PC-3 (cell line): ENCODE measurements around the gene LRRC7. TPM values are rescaled to one million over a fixed set of nuclear protein-coding genes. Genes with fewer than 3 reads are reported as not detected.

Source experiments
- ATAC-seq: fragments of 200-7000 bp; cut with Tn5 transposase; 2 replicates; pipeline ENCODE4 v1.9.1; 2020; ENCODE audit warnings: mild to moderate bottlenecking, moderate library complexity
- BruUV-seq: library from RNA; stranded (reverse); fragments of 400-500 nt; replicated peaks from 2 replicates; lab custom pipeline; 2021; lab: Mats Ljungman, UMichigan
- CTCF ChIA-PET: fragments of 300-600 bp; sonication (Branson Sonifier 250); formaldehyde crosslinking; loops from one replicate; lab custom pipeline; 2022; ENCODE audit warnings: antibody characterized with exemption; lab: Charles Lee
- POLR2A ChIA-PET: fragments of 300-600 bp; sonication (Branson Sonifier 250); formaldehyde crosslinking; loops from one replicate; lab custom pipeline; 2022; ENCODE audit warnings: antibody characterized with exemption; ENCODE audit not compliant: unreplicated experiment; lab: Charles Lee
- DNase-seq: peaks from one replicate; pipeline ENCODE4 v3.0.0-alpha.2; 2015
- H2AFZ ChIP-seq: fragments of 300-600 bp; sonication (generic); 2 replicates; pipeline ENCODE4 v1.6.0; 2016; ENCODE audit warnings: antibody characterized with exemption, low read length
- H3F3A ChIP-seq: fragments of 300-600 bp; sonication (generic); one replicate; pipeline ENCODE4 v1.6.0; 2017; ENCODE audit warnings: antibody characterized with exemption, low read length, control low read depth, mild to moderate bottlenecking; ENCODE audit not compliant: unreplicated experiment
- H3K27ac ChIP-seq: fragments of 300-600 bp; sonication (generic); 2 replicates; pipeline ENCODE4 v1.5.1; 2016; ENCODE audit warnings: mild to moderate bottlenecking, low read length
- H3K27me3 ChIP-seq: fragments of 300-600 bp; sonication (generic); 2 replicates; pipeline ENCODE4 v1.6.1; 2016; ENCODE audit warnings: low read length, mixed read lengths
- H3K36me3 ChIP-seq: fragments of 300-600 bp; sonication (generic); 2 replicates; pipeline ENCODE4 v1.6.1; 2016; ENCODE audit warnings: low read depth, mixed run types, low read length, mixed read lengths
- H3K4me1 ChIP-seq: fragments of 300-600 bp; sonication (generic); 2 replicates; pipeline ENCODE4 v1.5.1; 2016; ENCODE audit warnings: low read length; ENCODE audit not compliant: insufficient read depth
- H3K4me2 ChIP-seq: fragments of 300-600 bp; sonication (generic); 2 replicates; pipeline ENCODE4 v1.6.0; 2016; ENCODE audit warnings: low read length
- H3K4me3 ChIP-seq: fragments of 300-600 bp; sonication (generic); 2 replicates; pipeline ENCODE4 v1.5.1; 2016; ENCODE audit warnings: mild to moderate bottlenecking, low read length, mixed read lengths
- H3K79me2 ChIP-seq: fragments of 300-600 bp; sonication (generic); 2 replicates; pipeline ENCODE4 v1.6.1; 2017; ENCODE audit warnings: low read length, mixed read lengths
- H3K9ac ChIP-seq: fragments of 300-600 bp; sonication (generic); 2 replicates; pipeline ENCODE4 v1.6.0; 2016; ENCODE audit warnings: mild to moderate bottlenecking, low read length
- H3K9me2 ChIP-seq: fragments of 300-600 bp; sonication (generic); replicated peaks from 2 replicates; pipeline ENCODE4 v1.6.1; 2016; ENCODE audit warnings: mixed run types, low read length, mixed read lengths
- H3K9me3 ChIP-seq: fragments of 300-600 bp; sonication (generic); 2 replicates; pipeline ENCODE4 v1.6.1; 2016; ENCODE audit warnings: low read length, mixed read lengths
- H4K20me1 ChIP-seq: fragments of 300-600 bp; sonication (generic); 2 replicates; pipeline ENCODE4 v1.6.1; 2016; ENCODE audit warnings: low read length, mixed read lengths
- EZH2 ChIP-seq: fragments of 300-600 bp; sonication (generic); IDR thresholded peaks from one replicate; pipeline ENCODE4 v1.6.1; 2017; ENCODE audit warnings: antibody characterized with exemption, mild to moderate bottlenecking, low read length; ENCODE audit not compliant: unreplicated experiment
- EZH2phosphoT487 ChIP-seq: fragments of 300-600 bp; sonication (generic); IDR thresholded peaks from 2 replicates; pipeline ENCODE4 v1.6.1; 2018; ENCODE audit warnings: mild to moderate bottlenecking, antibody characterized with exemption, low read length, borderline replicate concordance
- intact Hi-C: fragments of 100-400 bp; cut with micrococcal nuclease; formaldehyde crosslinking; loops from 2 replicates; pipeline ENCODE4 v1.9.0; 2023
- total RNA-seq: library from RNA; depleted of rRNA; stranded (reverse); fragments of >200 nt; gene quantifications from 2 replicates; pipeline ENCODE4 v1.2.3, GENCODE V29; 2014
- TF ChIP-seq, protein P1 (sequence below): fragments of 300-600 bp; sonication (generic); conservative IDR thresholded peaks from 2 replicates; pipeline ENCODE4 v1.5.1; 2017; ENCODE audit warnings: antibody characterized with exemption, low read depth, mild to moderate bottlenecking, low read length

Gene LRRC7
- total RNA-seq, 1 experiment from 2014 or later: 0.04 TPM

- H3K27me3 ChIP-seq: peaks cover 6% of the 10 kb centered on the region; the same call in 1 of the 2 replicates
- no peaks in the 10 kb centered on the region for H3K79me2 ChIP-seq
- H3K9me3 ChIP-seq: no peaks in the 10 kb centered on the region
- DNase-seq: no peak
- H2AFZ ChIP-seq: no peak overlapping the region
- ChIA-PET CTCF (no interaction called here), POLR2A (no interaction called here)
- H4K20me1 ChIP-seq: no peaks in the 10 kb centered on the region
- intact Hi-C loops: no loop called here
- H3K4me1 ChIP-seq: no peaks in the 10 kb centered on the region
- H3K36me3 ChIP-seq: no peaks in the 10 kb centered on the region
- H3F3A ChIP-seq: no peaks in the 10 kb centered on the region
- no TSS peak for BruUV-seq
- H3K9ac ChIP-seq: no peak overlapping the region
- TF ChIP-seq EZH2phosphoT487: no peak
- TF ChIP-seq EZH2: no peak
- TF ChIP-seq, protein P1, sequence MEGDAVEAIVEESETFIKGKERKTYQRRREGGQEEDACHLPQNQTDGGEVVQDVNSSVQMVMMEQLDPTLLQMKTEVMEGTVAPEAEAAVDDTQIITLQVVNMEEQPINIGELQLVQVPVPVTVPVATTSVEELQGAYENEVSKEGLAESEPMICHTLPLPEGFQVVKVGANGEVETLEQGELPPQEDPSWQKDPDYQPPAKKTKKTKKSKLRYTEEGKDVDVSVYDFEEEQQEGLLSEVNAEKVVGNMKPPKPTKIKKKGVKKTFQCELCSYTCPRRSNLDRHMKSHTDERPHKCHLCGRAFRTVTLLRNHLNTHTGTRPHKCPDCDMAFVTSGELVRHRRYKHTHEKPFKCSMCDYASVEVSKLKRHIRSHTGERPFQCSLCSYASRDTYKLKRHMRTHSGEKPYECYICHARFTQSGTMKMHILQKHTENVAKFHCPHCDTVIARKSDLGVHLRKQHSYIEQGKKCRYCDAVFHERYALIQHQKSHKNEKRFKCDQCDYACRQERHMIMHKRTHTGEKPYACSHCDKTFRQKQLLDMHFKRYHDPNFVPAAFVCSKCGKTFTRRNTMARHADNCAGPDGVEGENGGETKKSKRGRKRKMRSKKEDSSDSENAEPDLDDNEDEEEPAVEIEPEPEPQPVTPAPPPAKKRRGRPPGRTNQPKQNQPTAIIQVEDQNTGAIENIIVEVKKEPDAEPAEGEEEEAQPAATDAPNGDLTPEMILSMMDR: no peak
- H3K9me2 ChIP-seq: no peaks in the 10 kb centered on the region
- no peak overlapping the region for H3K4me3 ChIP-seq
- no peak overlapping the region for H3K4me2 ChIP-seq
- no peak overlapping the region for H3K27ac ChIP-seq
- no peak for ATAC-seq
These were observed 496.1 kb downstream of the LRRC7 start for GRCh38 chr1:70063861-70064260.

DNA sequence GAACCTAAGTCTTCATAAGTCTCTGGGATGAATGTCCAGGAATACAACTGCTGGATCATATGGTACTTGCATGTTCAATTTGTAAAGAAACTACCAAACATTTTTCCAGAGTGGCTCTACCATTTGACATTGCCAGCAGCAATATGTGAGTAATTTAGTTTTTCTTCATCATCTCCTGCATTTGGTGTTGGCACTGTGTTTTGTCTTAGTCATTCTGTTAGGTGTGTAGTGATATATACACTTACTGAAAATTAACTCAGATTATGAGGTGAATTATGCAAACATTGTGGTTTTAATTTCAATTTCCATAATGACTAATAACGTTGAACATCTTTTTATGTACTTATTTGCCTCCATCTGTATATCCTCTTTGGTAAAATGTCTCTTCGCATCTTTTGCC, 499.0 kb downstream of the LRRC7 start:
- H3K27me3 ChIP-seq: 0 out of 2 replicates have a peak, but pooled peaks cover 3% of the 10 kb centered on the region
- intact Hi-C loops: no loop called here
- H3F3A ChIP-seq: no peaks in the 10 kb centered on the region
- ChIA-PET POLR2A (no interaction called here), CTCF (no interaction called here)
- H3K4me1 ChIP-seq: no peaks in the 10 kb centered on the region
- H2AFZ ChIP-seq: no peak overlapping the region
- no peak overlapping the region for H3K4me2 ChIP-seq
- no peak overlapping the region for H3K9ac ChIP-seq
- ATAC-seq (no peak), DNase-seq (no peak)
- no peaks in the 10 kb centered on the region for H3K36me3 ChIP-seq
- no peaks in the 10 kb centered on the region for H3K79me2 ChIP-seq
- no peaks in the 10 kb centered on the region for H3K9me2 ChIP-seq
- no TSS peak for BruUV-seq
- H3K9me3 ChIP-seq: no peaks in the 10 kb centered on the region
- TF ChIP-seq EZH2 (no peak), EZH2phosphoT487 (no peak)
- TF ChIP-seq, protein P1: no peak
- no peak overlapping the region for H3K27ac ChIP-seq
- H4K20me1 ChIP-seq: no peaks in the 10 kb centered on the region
- no peak overlapping the region for H3K4me3 ChIP-seq

DNA sequence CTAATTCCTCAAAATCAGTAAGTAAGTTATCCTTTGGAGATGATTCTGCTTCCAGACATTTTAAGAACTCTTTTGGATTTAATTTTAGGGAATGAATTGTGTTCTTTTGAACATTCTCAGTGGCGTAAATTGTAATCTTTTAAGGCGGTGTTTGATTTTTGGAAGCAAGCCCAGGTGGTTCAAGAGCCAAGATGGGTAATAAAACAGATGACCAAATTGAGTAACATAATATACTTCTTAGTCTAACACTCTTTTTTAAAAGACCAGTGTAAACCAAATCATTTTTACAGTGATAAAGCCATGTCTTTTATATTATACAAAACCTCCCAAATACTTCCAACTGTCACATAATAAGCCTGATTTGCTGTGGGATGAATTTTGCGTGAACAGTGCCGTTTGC, 503.9 kb downstream of the LRRC7 start:
- no TSS peak for BruUV-seq
- Histone ChIP-seq H3K79me2 (no peaks in the 10 kb centered on the region), H3K27ac (no peak overlapping the region), H2AFZ (no peak overlapping the region), H3K9me2 (no peaks in the 10 kb centered on the region), H3K9me3 (no peaks in the 10 kb centered on the region), H3K4me2 (no peak overlapping the region), H3F3A (no peaks in the 10 kb centered on the region), H3K4me3 (no peak overlapping the region), H4K20me1 (no peaks in the 10 kb centered on the region), H3K27me3 (peaks cover 22% of the 10 kb centered on the region; the same call in 1 of the 2 replicates), H3K36me3 (no peaks in the 10 kb centered on the region), H3K4me1 (no peaks in the 10 kb centered on the region), H3K9ac (no peak overlapping the region)
- TF ChIP-seq, protein P1: no peak
- no peak for TF ChIP-seq EZH2phosphoT487
- TF ChIP-seq EZH2: no peak
- DNase-seq (no peak), ATAC-seq (peak; percentile 53; the same call in 1 of the 2 replicates)
- intact Hi-C loops: no loop called here
- ChIA-PET CTCF (no interaction called here), POLR2A (no interaction called here)
